GM23338 (cell line): ENCODE results near the gene CTNNA3. TPM values are rescaled to one million over a fixed set of nuclear protein-coding genes. Genes with fewer than 3 reads are reported as not detected.

Experiments
- ATAC-seq: fragments of 200-7000 bp; cut with Tn5 transposase; 3 replicates; pipeline ENCODE4 v1.9.1; 2020
- DNase-seq: peaks from one replicate; pipeline ENCODE4 v3.0.0-alpha.2; 2015; ENCODE audit warnings: low spot score
- H2AFZ ChIP-seq: fragments of 200-600 bp; sonication (generic); 2 replicates; pipeline ENCODE4 v1.8.0; 2016; ENCODE audit warnings: antibody characterized with exemption, mild to moderate bottlenecking, moderate library complexity
- H3F3A ChIP-seq: fragments of 200-600 bp; sonication (generic); replicated peaks from 2 replicates; pipeline ENCODE4 v1.8.0; 2017; ENCODE audit warnings: antibody characterized with exemption, mixed run types, low read depth
- H3K27ac ChIP-seq: fragments of 200-600 bp; sonication (generic); 2 replicates; pipeline ENCODE4 v1.6.1; 2016; ENCODE audit warnings: low read depth
- H3K27me3 ChIP-seq: fragments of 200-600 bp; sonication (generic); 2 replicates; pipeline ENCODE4 v1.8.0; 2016; ENCODE audit warnings: mild to moderate bottlenecking, mixed run types, moderate library complexity; ENCODE audit not compliant: insufficient read depth
- H3K36me3 ChIP-seq: fragments of 200-600 bp; sonication (generic); 2 replicates; pipeline ENCODE4 v1.8.0; 2016; ENCODE audit warnings: mild to moderate bottlenecking; ENCODE audit not compliant: insufficient read depth
- H3K4me1 ChIP-seq: fragments of 200-600 bp; sonication (generic); 2 replicates; pipeline ENCODE4 v1.8.0; 2016; ENCODE audit warnings: mild to moderate bottlenecking, moderate library complexity; ENCODE audit not compliant: insufficient read depth
- H3K4me2 ChIP-seq: fragments of 200-600 bp; sonication (generic); 2 replicates; pipeline ENCODE4 v1.7.1; 2017; ENCODE audit warnings: mixed run types
- H3K4me3 ChIP-seq: fragments of 200-600 bp; sonication (generic); 2 replicates; pipeline ENCODE4 v1.6.1; 2016; ENCODE audit warnings: mixed run types
- H3K79me2 ChIP-seq: fragments of 200-600 bp; sonication (generic); replicated peaks from 2 replicates; pipeline ENCODE4 v1.8.0; 2017; ENCODE audit warnings: mild to moderate bottlenecking; ENCODE audit not compliant: insufficient read depth
- H3K9me2 ChIP-seq: fragments of 200-600 bp; sonication (generic); 2 replicates; pipeline ENCODE4 v1.8.0; 2017; ENCODE audit not compliant: insufficient read depth
- H4K20me1 ChIP-seq: fragments of 200-600 bp; sonication (generic); replicated peaks from 2 replicates; pipeline ENCODE4 v1.8.0; 2017; ENCODE audit warnings: mild to moderate bottlenecking; ENCODE audit not compliant: insufficient read depth
- H3K27ac Mint-ChIP-seq: 2 replicates; pipeline ENCODE4 v1.8.0; 2020; ENCODE audit warnings: inconsistent platforms, mild to moderate bottlenecking, moderate library complexity, mixed read lengths
- H3K27me3 Mint-ChIP-seq: 3 replicates; pipeline ENCODE4 v1.8.0; 2022; ENCODE audit warnings: low read depth, mild to moderate bottlenecking, moderate library complexity, mixed read lengths, inconsistent platforms; ENCODE audit not compliant: insufficient read depth, poor library complexity
- H3K36me3 Mint-ChIP-seq: 3 replicates; pipeline ENCODE4 v1.8.0; 2021; ENCODE audit warnings: low read depth, mild to moderate bottlenecking, inconsistent platforms, moderate library complexity, mixed read lengths
- H3K4me1 Mint-ChIP-seq: 3 replicates; pipeline ENCODE4 v1.8.0; 2020; ENCODE audit warnings: mild to moderate bottlenecking, inconsistent platforms, mixed read lengths
- H3K4me3 Mint-ChIP-seq: 3 replicates; pipeline ENCODE4 v1.8.0; 2021; ENCODE audit warnings: moderate library complexity, mild to moderate bottlenecking, inconsistent platforms, mixed read lengths
- H3K9me3 Mint-ChIP-seq: 3 replicates; pipeline ENCODE4 v1.8.0; 2020; ENCODE audit warnings: moderate library complexity, mild to moderate bottlenecking, inconsistent platforms, mixed read lengths
- CTCF ChIP-seq, 2 experiments: fragments of 200-600 bp in 1 of 2; sonication (generic) in 1 of 2; conservative IDR thresholded peaks; 2 replicates each; pipeline versions ENCODE4 v1.5.1 to v1.6.1; 2016 to 2017; ENCODE audit warnings: antibody characterized with exemption in 2 of 2, low read depth in 2 of 2, mild to moderate bottlenecking in 2 of 2, moderate library complexity in 1 of 2
- EZH2 ChIP-seq: fragments of 200-600 bp; sonication (generic); IDR thresholded peaks from one replicate; pipeline ENCODE4 v1.8.0; 2017; ENCODE audit warnings: antibody characterized with exemption, mild to moderate bottlenecking, low read depth; ENCODE audit not compliant: unreplicated experiment
- EZH2phosphoT487 ChIP-seq: fragments of 200-600 bp; sonication (generic); IDR thresholded peaks from one replicate; pipeline ENCODE4 v1.8.1; 2018; ENCODE audit warnings: antibody characterized with exemption; ENCODE audit not compliant: unreplicated experiment
- NANOG ChIP-seq: IDR thresholded peaks from 2 replicates; pipeline ENCODE4 v1.6.1; 2016; ENCODE audit warnings: antibody characterized with exemption, borderline replicate concordance
- REST ChIP-seq: IDR thresholded peaks from one replicate; pipeline ENCODE4 v1.6.1; 2018; ENCODE audit warnings: antibody characterized with exemption; ENCODE audit not compliant: unreplicated experiment
- STAT1 ChIP-seq: IDR thresholded peaks from one replicate; pipeline ENCODE4 v1.6.1; 2016; ENCODE audit warnings: antibody characterized with exemption; ENCODE audit not compliant: unreplicated experiment
- ZNF114 ChIP-seq: fragments of 250-450 bp; sonication (Bioruptor Pico); IDR thresholded peaks from 2 replicates; pipeline ENCODE4 v1.5.0; 2020; ENCODE audit warnings: mild to moderate bottlenecking, moderate library complexity
- ZNF331 ChIP-seq: fragments of 250-450 bp; sonication (Bioruptor Pico); IDR thresholded peaks from 2 replicates; pipeline ENCODE4 v1.5.0; 2020; ENCODE audit warnings: low read depth, mild to moderate bottlenecking, moderate library complexity
- polyA plus RNA-seq: library from polyadenylated mRNA; unstranded; fragments of >200 nt; fragmentation: Nextera tagmentation; extraction: Ambion mirVana; gene quantifications from 2 replicates; pipeline ENCODE4 v1.2.1, GENCODE V29; 2016
- total RNA-seq: library from RNA; depleted of rRNA; stranded (reverse); fragments of >200 nt; shearing (Covaris generic); gene quantifications from 2 replicates; pipeline ENCODE4 v1.2.3, GENCODE V29; 2014

The CTNNA3 gene
- total and polyA plus RNA-seq, 2 experiments from 2014 or later: 0.71 to 3.3 TPM

- TF ChIP-seq CTCF (conservative IDR thresholded peaks at IDR 0.05; ENCODE audit: low read depth in 2 of 2) (peak; percentile 53 to 55), EZH2phosphoT487 (no peak), STAT1 (no peak), REST (no peak), ZNF114 (CRISPR knock-in tag) (no peak), NANOG (no peak)
- H3K36me3 Mint-ChIP-seq: peaks cover 8% of the 10 kb centered on the region; the same call in 1 of the 3 replicates
- H3K27ac Mint-ChIP-seq: no peak overlapping the region
- DNase-seq (peak; percentile 77), ATAC-seq (peak; percentile 82)
- Histone ChIP-seq H3K79me2 (no peaks in the 10 kb centered on the region), H4K20me1 (no peaks in the 10 kb centered on the region), H3K27me3 (no peaks in the 10 kb centered on the region), H2AFZ (no peak overlapping the region), H3K9me2 (no peaks in the 10 kb centered on the region), H3K4me2 (no peak overlapping the region), H3K4me3 (no peak overlapping the region), H3K4me1 (no peaks in the 10 kb centered on the region), H3K27ac (no peak overlapping the region), H3F3A (no peaks in the 10 kb centered on the region), H3K36me3 (no peaks in the 10 kb centered on the region)
- peaks cover 4% of the 10 kb centered on the region; the same call in 2 of the 3 replicates for H3K9me3 Mint-ChIP-seq
- H3K4me3 Mint-ChIP-seq: no peak overlapping the region
- H3K27me3 Mint-ChIP-seq: no peaks in the 10 kb centered on the region
- H3K4me1 Mint-ChIP-seq: peaks cover 9% of the 10 kb centered on the region
These were observed 778.9 kb downstream of the CTNNA3 start for GRCh38 chr10:66917104-66917503.

GRCh38 chr10:66916030-66916429 is 780.0 kb downstream of the CTNNA3 start:
- DNase-seq: no peak
- H3K4me3 ChIP-seq: no peak overlapping the region
- no peak overlapping the region for H3K4me2 ChIP-seq
- Mint-ChIP-seq H3K36me3 (peaks cover 4% of the 10 kb centered on the region; the same call in 1 of the 3 replicates), H3K4me1 (peaks cover 9% of the 10 kb centered on the region), H3K27me3 (no peaks in the 10 kb centered on the region), H3K27ac (no peak overlapping the region), H3K4me3 (no peak overlapping the region), H3K9me3 (peaks cover 4% of the 10 kb centered on the region; the same call in 2 of the 3 replicates)
- H4K20me1 ChIP-seq: no peaks in the 10 kb centered on the region
- no peaks in the 10 kb centered on the region for H3K36me3 ChIP-seq
- no peaks in the 10 kb centered on the region for H3F3A ChIP-seq
- no peak overlapping the region for H3K27ac ChIP-seq
- H3K9me2 ChIP-seq: no peaks in the 10 kb centered on the region
- H3K4me1 ChIP-seq: no peaks in the 10 kb centered on the region
- no peaks in the 10 kb centered on the region for H3K27me3 ChIP-seq
- H3K79me2 ChIP-seq: no peaks in the 10 kb centered on the region
- no peak for ATAC-seq
- no peak overlapping the region for H2AFZ ChIP-seq
- TF ChIP-seq REST (no peak), EZH2 (no peak), ZNF114 (CRISPR knock-in tag) (no peak), ZNF331 (CRISPR knock-in tag) (no peak)
